ENCODE results near the gene TMEM214. TPM values are rescaled to one million over a fixed set of nuclear protein-coding genes. Genes with fewer than 3 reads are reported as not detected.

TMEM214 gene
- total RNA-seq, 1 donor from 2014 or later = 103 TPM

- no peak for DNase-seq (ENCODE audit: low read depth)
These were observed 50.1 kb downstream of the TMEM214 start for GRCh38 chr2:27082773-27083409.

DNA sequence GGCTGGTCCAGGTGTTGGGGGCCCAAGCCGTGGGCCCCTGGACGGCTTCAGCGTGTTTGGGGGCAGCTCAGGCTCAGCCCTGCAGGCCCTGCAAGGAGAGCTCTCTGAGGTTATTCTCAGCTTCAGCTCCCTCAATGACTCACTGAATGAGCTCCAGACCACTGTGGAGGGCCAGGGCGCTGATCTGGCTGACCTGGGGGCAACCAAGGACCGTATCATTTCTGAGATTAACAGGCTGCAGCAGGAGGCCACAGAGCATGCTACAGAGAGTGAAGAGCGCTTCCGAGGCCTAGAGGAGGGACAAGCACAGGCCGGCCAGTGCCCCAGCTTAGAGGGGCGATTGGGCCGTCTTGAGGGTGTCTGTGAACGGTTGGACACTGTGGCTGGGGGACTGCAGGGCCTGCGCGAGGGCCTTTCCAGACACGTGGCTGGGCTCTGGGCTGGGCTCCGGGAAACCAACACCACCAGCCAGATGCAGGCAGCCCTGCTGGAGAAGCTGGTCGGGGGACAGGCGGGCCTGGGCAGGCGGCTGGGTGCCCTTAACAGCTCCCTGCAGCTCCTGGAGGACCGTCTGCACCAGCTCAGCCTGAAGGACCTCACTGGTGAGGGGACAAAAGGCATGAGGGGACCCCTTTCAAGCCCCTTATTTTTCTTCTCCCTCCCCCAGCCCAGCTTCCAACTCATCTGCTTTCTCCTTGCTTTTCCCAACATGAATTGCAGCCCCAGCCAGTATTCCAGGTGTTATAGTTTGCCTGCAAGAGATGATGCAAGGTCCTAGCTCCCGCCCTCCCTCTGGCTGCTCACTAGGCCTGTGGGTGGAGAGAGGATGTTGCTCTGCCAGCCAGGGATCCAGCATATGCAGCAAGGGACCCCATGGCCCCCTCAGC, 50.9 kb downstream of the TMEM214 start:
- DNase-seq (ENCODE audit: low read depth) = no peak

- DNase-seq (ENCODE audit: low read depth) = no peak
These were observed 51.7 kb downstream of the TMEM214 start for GRCh38 chr2:27084297-27085061.

DNA sequence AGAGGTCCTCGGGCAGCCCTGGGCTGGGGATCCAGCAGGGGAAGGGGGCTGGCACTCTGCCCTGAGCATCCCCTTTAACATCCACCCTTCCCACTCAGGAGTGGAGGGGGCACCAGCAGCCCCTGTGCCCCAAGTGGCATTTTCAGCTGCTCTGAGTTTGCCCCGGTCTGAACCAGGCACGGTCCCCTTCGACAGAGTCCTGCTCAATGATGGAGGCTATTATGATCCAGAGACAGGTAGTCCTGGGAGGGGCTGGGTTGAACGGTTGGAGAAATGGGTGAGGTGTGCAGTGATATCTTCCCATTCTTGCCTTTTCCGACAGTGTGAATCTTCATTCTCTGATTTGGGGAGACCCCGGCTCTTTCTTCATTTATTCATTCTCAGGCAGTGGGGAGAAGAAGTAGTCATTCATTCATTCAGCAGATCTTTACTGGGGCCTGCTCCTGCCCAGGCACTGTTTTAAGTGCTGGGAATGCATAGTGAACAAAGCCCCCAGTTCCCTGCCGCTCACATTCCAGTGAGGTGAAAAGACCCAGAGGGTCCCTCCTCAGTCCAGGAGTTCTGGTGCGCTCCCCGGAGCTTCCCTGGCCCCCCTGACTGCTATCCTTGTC, 52.4 kb downstream of the TMEM214 start:
- DNase-seq (ENCODE audit: low read depth) = no peak

GRCh38 chr2:27085673-27086089, 52.9 kb downstream of the TMEM214 start:
- DNase-seq (ENCODE audit: low read depth) = peak; percentile 78

DNA sequence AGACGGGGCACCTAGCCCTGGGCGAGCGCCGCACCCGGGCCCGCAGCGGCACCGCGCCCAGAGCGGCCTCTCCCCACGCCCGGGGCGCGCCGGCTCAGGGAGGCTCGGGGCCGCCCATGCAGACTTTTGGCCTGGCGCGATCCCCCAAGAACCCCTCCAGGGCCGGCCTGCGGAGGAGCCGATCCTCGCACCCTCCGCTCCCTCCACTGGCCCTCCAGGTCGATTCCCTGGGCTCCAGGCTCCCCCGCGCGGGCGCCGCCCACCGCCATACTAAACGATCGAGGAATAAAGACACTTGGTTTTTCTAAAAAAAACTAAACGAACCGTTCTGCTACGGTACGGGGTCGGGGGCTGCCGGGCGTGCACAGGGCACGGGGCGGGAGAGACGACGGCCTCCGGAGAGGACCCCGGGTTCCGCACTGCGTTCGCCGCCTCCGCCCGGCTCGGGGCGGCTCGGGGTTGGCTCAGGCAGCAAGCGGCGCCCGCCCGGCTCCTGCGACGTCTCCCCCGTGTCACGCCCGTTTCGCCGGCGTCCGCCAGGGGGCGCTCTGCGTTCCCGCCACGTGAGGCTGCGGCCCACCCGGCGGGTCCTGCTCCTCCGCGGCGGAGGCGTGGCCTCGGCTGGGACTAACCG, 53.4 kb downstream of the TMEM214 start:
- peak; percentile 92 for DNase-seq (ENCODE audit: low read depth)

GRCh38 chr2:27086724-27087593, 54.2 kb downstream of the TMEM214 start, which contains the start of gene KHK:
Gene KHK, plus strand, starts transcription at chr2:27086772. Its CDS starts 488 bp downstream, at chr2:27087260.
- DNase-seq (ENCODE audit: low read depth) = no peak

DNA sequence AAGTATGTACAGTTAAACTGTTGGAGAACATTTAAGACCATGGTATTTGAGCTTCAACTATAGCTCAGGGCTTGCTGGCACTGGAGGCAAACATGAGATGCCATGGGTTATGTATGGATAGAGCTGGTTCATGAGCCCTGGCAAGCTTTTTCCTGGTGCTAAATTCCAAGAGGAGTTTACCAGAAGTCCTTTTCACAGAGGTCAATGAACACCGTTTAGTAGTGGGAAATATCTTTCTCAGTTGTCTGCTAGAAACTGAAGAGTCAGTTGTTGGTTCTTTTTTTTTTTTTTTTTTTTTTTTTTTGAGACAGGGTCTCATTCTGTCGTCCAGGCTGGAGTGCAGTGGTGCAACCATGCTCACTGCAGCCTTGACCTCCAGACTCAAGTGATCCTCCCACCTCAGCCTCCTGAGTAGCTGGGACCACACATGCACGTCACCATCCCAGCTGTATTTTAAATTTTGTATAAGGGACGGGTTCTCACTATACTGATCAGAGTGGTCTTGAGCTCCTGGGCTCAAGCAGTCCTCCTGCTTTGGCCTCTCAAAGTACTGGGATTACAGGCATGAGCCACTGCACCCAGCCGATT, 55.2 kb downstream of the TMEM214 start:
- no peak for DNase-seq (ENCODE audit: low read depth)

DNA sequence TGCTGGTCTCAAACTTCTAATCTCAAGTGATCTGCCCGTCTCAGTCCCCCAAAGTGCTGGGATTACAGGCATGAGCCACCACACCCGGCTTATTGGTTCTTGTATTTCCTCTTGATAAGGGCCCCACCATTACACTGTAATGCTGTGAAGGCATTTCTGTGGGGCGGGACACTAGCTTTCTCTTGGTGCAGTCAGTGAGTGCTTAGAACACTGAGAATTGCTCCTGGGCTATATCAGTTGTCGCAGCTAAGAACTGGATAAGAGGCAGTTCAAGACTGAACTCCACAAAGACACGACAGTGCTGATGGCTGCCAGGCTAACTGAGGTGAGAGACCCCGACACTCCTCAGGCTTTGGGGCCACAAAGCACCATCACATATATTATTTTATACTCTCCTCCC, 55.9 kb downstream of the TMEM214 start:
- no peak for DNase-seq (ENCODE audit: low read depth)

- DNase-seq (ENCODE audit: low read depth) = no peak
These were observed 56.6 kb downstream of the TMEM214 start for GRCh38 chr2:27089111-27089954.

Other genes with a start within 250 kb of the TMEM214 start
- 1.5 and 2.1 TPM in 2 replicates for gene CENPA, start 246.9 kb upstream of the TMEM214 start, total RNA-seq
- 1.5 and 3.8 TPM in 2 replicates for gene DPYSL5, start 184.8 kb upstream of the TMEM214 start, total RNA-seq
- 59.8 and 68.3 TPM in 2 replicates for gene MAPRE3, start 62.3 kb upstream of the TMEM214 start, total RNA-seq
- 17.8 and 25.9 TPM in 2 replicates for gene AGBL5, start 18.7 kb downstream of the TMEM214 start, total RNA-seq
- gene OST4, start 38.7 kb downstream of the TMEM214 start, total RNA-seq = 278 and 316 TPM in 2 replicates
- gene EMILIN1, start 45.6 kb downstream of the TMEM214 start, total RNA-seq = 4.3 and 6.8 TPM in 2 replicates
- gene KHK, start 53.8 kb downstream of the TMEM214 start, total RNA-seq = 0.21 and 0.24 TPM in 2 replicates
- 0.27 and 0.62 TPM in 2 replicates for gene CGREF1, start 86.2 kb downstream of the TMEM214 start, total RNA-seq
- not detected in 2 replicates for gene ABHD1, start 90.8 kb downstream of the TMEM214 start, total RNA-seq
- gene PREB, start 101.7 kb downstream of the TMEM214 start, total RNA-seq = 80.0 and 90.0 TPM in 2 replicates
- not detected in 2 replicates for gene PRR30, start 106.4 kb downstream of the TMEM214 start, total RNA-seq
- not detected in 2 replicates for gene TCF23, start 116.0 kb downstream of the TMEM214 start, total RNA-seq
- 188 and 203 TPM in 2 replicates for gene ATRAID, start 179.1 kb downstream of the TMEM214 start, total RNA-seq
- 31.2 and 36.2 TPM in 2 replicates for gene SLC5A6, start 179.3 kb downstream of the TMEM214 start, total RNA-seq
- 22.8 and 24.9 TPM in 2 replicates for gene CAD, start 184.4 kb downstream of the TMEM214 start, total RNA-seq
- gene SLC30A3, start 230.1 kb downstream of the TMEM214 start, total RNA-seq = 0.03 TPM in 1 of 2 replicates, not detected in the other
- gene DNAJC5G, start 242.5 kb downstream of the TMEM214 start, total RNA-seq = not detected in 2 replicates
- gene TRIM54, start 249.5 kb downstream of the TMEM214 start, total RNA-seq = 74.0 and 105 TPM in 2 replicates